HS-27A (cell line): ENCODE results near the gene CAMK1D.
"Not testable (repeated sequence)": the region's sequence is repeated elsewhere in the genome, so short reads cannot be mapped to it uniquely, and the experiment has no call there.

Experiments
- DNase-seq: peaks from one replicate; pipeline ENCODE4 v3.0.0-alpha.2; 2012; ENCODE audit warnings: low read depth, missing footprints

Gene CAMK1D

DNA sequence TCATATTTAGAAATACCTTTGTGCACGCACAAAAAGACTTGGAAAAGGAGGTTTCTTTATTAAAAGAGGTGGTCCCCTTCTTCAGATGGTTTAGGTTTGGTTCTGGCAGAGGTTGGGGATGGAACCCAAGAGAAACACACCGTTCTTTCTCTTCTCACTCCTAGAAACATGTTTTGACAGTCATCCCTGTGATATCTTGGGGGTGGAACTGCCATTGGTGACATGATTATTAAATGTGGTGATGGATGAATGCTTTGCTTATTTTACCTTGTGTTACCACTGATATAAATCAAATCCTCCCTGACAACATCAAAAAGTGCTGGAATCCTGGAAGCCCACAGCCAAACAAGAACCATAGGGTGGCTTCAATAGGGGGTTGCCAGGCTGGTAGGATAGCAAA is 505.6 kb downstream of the CAMK1D start:
- DNase-seq, result no peak

DNA sequence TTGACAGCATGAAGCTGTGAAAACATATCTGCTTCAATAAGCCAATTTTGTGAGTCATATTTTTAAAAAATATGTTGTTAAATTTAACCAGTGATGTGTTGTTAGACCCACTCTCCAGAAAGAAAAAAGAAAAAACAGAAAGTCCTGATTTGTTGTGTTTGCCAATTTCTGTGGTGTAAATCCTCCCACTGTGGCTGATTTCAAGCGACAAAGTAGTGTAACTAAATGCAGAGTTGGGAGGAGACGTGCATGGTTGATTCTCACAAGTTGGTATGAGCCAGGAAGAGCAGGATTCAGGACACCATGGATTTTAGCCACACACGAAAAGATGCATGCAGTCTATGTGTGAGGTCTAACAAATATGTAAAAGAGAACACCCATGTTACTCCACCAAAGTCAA is 513.1 kb downstream of the CAMK1D start:
- no peak for DNase-seq

DNA sequence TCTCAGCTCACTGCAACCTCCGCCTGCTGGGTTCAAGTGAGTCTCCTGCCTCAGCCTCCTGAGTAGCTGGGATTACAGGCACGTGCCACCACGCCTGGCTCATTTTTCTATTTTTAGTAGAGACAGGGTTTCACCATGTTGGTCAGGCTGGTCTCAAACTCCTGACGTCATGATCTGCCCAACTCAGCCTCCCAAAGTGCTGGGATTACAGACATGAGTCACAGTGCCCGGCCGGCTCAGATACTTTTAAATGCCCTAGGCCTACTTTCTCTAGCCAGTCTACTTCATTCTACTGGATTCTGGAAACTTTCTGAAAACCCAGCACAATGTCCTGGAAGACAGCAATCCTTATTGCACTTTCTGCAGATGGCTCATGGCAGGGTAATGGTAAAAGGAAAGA is 516.2 kb downstream of the CAMK1D start:
- DNase-seq, result not testable (repeated sequence)

DNA sequence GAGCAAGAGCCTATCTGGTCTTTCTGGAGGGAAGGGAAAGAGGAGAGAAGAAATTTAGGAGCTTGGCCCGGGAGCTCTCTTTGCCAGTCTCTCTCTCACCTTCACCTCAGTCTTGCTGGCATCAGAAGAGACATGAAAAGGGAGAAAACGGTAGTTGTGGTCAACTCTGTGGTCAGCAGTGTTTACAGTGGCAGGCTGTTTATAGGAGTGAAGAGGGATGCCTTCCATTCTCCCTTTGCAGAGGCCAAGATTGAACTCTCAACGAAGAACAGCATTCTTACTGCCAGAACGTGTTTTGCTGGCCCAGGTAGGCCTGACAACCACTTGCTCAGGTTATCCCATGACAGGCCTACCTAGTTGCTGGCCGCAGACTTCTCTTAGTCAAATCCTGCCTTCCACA is 518.9 kb downstream of the CAMK1D start:
- no peak for DNase-seq

DNA sequence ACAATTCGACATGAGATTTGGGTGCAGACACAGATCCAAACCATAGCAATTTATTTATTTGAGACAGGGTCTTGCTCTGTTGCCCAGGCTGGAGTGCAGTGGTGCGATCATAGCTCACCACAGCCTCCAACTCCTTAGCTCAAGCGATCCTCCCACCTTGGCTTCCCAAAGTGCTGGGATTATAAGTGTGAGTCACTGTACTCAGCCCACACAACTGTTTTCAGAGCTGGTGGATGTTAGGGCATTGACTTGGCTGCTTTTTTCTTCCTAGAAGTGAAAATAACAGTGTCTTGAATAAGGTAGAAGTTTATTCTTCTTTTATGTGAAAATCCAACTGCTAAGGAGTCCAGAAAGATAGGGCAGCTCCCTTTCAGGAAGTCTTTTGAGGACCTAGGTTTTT is 520.1 kb downstream of the CAMK1D start:
- DNase-seq, result no peak

DNA sequence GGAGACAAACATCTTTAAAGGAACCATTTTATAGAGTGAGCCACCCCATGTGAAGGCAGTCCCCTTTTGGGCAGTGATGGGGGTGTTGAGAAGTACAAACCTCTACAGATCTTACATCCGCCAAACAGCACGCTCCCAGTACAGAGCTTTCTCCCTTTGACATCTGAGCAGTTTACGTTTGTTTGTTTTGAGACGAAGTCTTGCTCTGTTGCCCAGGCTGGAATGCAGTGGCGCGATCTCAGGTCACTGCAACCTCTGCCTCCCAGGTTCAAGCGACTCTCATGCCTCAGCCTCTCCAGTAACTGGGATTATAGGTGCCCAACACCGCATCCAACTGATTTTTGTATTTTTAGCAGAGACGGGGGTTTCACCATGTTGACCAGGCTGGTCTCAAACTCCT is 523.2 kb downstream of the CAMK1D start:
- no peak for DNase-seq

DNA sequence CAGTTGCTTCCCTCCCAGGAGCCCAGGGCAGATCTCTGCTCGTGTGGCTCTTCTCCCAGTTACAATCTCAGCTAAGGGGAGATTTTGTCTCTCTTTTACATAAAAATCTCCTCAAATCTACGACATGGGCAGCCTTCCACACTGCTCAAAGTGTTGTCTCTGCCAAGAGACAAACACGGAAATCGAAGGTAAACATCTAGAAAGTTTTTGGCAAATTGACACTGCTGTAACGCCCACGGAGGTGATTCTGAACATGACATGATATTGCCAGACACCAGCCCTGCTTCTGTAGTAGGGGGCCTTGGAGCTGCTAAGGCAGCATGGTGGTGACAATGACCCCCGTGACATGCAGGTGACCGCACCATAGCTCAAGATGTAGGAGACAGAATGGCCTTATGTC is 523.8 kb downstream of the CAMK1D start:
- DNase-seq, result no peak

DNA sequence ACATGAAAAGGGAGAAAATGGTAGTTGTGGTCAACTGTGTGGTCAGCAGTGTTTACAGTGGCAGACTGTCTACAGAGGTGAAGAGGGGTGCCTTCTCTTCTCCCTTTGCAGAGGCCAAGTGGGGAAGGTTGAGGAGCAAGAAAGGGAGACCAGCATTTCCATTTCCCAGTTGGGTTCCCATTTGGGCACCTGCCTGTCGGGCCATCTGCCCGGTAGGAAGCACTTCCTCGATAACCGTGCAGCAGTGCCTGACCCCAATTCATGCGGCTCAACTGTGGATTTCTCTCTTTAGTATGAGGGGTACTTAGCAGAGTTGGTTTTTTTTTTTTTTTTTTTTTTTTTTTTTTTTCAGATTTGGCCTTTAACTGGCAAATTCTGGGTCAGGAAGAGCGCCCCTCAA is 525.2 kb downstream of the CAMK1D start:
- DNase-seq, result no peak

DNA sequence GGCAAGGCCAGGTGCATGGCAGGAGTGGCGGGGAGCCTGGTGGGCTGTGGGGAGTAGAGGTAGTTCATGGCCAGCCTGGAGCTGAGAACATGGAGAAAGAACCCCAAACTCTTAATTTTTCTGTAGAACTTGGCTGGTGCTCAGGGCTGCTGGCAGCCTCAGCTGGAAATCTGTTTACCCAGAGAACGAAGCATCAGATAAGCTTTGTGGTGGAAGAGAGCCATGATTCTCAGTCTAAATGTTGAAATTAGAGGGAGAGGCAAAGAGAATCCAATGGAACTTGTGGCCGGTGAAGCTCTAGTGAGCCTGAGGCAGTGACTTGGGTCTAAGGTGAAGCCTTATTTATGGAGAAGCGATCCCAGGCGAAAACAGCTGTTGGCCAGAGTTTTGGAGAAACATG is 525.8 kb downstream of the CAMK1D start:
- DNase-seq, result no peak

DNA sequence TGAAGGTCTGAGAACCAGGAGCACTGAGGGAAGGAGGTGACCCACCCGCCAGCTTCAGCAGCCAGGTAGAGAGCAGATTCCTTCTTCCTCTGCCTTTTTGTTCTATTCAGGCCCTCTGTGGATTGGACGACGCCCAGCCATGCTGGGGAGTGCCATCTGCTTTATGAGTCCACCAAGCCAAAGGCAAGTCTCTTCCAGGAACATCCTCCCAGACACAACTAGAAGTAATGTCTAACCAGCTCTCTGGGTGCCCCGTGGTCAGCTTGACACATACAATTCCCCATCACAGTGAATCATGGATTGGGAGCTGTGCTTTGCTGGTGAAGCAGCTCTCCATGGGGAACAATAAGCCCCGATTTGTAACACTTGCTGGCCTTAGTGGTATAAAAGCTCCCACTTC is 526.9 kb downstream of the CAMK1D start:
- no peak for DNase-seq

DNA sequence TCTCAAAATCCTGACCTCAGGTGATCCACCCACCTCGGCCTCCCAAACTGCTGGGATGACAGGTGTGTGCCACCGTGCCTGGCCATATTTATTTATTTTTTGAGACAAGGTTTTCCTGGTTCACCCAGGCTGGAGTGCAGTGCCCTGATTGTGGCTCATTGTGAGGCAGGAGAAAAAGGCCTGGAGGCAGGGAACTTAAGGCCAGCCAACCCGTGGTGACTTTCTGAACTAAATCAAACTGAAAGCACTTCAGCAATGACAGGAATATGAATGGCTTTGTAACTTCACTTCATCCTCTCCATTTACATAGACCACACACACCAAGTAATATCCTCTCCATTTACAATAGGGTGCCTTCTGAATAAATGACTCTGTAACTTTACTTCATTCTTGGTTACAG is 527.8 kb downstream of the CAMK1D start:
- no peak for DNase-seq

DNA sequence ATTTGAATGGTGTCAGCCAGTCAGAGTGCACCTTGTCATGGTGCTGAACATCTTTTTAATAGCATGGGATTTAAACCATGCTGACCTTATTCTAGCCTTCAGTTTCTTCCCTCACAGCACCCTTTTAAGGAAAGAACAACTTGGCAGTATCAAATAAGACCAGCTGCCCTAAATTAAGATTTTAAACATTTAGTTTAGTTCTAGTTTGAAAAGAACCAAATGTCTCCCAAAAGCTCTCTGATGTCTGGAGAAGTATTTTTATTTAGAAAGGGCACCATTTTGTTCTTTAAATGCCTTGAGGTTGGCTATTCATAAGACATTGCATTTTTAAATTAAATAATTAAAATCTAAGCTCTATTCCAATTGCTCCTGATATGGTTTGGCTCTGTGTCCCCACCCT is 531.1 kb downstream of the CAMK1D start:
- no peak for DNase-seq

DNA sequence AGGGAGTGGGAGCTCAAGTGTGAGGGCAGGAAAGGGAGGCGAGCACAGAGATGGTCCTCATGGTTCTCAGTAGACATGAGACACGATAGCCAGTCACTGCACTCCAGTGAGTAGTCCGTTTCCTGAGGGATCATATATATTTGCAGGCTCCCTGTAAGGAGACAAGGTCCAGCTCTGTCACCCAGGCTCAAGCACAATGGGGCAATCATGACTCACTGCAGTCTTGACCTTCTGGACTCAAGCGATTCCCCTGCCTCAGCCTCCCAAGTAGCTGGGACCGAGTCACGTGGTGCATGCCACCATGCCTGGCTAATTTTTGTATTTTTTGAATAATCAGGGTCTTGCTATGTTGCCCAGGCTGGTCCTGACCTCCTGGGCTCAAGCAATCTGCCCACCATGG is 535.5 kb downstream of the CAMK1D start:
- DNase-seq, result no peak
